GM10266 (cell line): ENCODE data around the gene RNF213.

Experiments used
- DNase-seq: peaks from one replicate; pipeline ENCODE4 v3.0.0; 2012; ENCODE audit errors: extremely low spot score
- TF ChIP-seq, protein P1 (sequence below): IDR thresholded peaks from 2 replicates; pipeline ENCODE4 v1.5.1; 2012; ENCODE audit warnings: mild to moderate bottlenecking, low read depth; ENCODE audit not compliant: control insufficient read depth, insufficient read depth; ENCODE audit errors: missing control alignments

The RNF213 gene

DNA sequence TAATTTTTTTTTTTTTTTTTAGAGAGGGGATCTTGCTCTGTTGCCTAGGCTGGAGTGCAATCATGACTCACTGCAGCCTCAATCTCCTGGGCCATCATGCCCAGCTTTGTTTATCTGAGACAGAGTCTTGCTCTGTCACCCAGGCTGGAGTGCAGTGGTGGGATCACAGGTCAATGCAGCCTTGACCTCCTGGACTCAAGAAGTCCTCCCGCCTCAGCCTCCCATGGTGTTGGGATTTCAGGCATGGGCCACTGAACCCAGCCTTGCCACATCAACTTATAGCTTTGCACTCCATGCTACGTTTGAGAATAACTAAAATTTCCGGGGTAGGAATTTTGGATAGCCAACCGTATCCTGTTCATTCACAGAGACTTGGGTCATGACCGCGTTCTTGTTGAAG, 30.6 kb downstream of the RNF213 start:
- TF ChIP-seq, protein P1, sequence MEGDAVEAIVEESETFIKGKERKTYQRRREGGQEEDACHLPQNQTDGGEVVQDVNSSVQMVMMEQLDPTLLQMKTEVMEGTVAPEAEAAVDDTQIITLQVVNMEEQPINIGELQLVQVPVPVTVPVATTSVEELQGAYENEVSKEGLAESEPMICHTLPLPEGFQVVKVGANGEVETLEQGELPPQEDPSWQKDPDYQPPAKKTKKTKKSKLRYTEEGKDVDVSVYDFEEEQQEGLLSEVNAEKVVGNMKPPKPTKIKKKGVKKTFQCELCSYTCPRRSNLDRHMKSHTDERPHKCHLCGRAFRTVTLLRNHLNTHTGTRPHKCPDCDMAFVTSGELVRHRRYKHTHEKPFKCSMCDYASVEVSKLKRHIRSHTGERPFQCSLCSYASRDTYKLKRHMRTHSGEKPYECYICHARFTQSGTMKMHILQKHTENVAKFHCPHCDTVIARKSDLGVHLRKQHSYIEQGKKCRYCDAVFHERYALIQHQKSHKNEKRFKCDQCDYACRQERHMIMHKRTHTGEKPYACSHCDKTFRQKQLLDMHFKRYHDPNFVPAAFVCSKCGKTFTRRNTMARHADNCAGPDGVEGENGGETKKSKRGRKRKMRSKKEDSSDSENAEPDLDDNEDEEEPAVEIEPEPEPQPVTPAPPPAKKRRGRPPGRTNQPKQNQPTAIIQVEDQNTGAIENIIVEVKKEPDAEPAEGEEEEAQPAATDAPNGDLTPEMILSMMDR: no peak
- no peak for DNase-seq

DNA sequence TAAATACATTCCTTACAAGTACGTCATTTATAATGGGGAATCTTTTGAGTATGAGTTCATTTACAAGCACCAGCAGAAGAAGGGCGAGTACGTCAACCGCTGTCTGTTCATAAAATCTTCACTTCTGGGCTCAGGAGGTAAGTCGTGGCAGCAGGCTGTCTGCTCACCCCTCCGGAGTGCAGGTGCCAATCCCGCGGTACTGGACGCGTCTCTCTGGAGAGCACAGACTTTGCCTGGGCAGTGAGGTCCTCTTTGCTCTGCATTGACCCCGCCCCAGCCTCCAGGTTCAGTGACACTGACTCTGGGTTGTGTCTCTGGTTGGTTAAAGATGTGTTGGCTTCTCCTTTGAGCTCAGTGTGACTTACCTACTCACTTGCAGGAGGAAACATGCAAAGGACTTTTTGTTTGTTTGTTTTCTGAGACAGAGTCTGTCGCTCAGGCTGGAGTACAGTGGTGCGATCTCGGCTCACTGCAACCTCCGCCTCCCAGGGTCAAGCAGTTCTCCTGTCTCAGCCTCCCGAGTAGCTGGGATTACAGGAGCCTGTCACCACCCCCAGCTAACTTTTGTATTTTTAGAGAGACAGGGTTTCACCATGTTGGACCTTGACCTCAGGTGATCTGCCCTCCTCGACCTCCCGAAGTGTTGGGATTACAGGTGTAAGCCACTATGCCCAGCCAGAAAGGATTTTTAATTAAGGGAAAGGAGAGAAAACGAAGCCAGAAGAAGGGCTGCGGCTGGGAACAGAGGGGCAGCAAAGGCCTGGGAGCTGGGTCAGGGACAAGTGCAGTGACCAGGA, 31.2 kb downstream of the RNF213 start:
- no peak for DNase-seq
- TF ChIP-seq, protein P1: no peak

GRCh38 chr17:80292521-80292971, 31.9 kb downstream of the RNF213 start:
- TF ChIP-seq, protein P1: no peak
- no peak for DNase-seq

GRCh38 chr17:80294210-80294609, 33.6 kb downstream of the RNF213 start:
- TF ChIP-seq, protein P1: no peak
- DNase-seq: no peak

DNA sequence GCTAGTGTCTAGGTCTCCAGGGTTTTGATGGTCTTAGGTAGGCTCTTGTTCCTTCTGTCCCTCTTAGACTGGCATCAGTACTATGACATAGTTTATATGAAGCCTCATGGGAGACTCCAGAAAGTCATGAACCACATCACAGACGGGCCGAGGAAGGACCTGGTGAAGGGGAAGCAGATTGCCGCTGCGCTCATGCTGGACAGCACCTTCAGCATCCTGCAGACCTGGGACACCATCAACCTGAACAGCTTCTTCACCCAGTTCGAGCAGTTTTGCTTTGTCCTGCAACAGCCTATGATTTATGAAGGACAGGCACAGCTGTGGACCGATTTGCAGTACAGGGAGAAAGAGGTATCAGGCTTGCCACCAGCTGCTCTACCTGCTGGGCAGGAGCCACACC, 34.0 kb downstream of the RNF213 start:
- no peak for DNase-seq
- TF ChIP-seq, protein P1: no peak

DNA sequence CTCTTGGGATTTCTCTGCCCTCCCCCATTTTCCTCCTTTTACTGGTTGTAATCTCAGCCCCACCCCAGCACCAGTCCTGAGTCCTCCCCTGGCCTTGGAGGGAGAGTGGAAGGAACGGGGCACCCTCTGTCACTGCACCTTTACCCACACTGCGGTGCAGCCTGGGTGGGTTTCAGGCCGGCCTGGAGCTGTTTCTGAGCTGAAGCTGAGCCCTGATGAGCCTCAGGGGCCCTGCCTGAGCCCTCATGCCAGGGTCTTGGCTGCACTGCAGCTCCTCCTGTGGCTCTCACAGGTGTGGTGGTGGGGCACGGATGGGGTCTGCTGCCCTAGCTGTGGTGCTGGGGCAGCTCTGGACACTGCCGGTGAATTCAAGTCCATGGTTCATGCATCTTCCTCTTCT, 34.5 kb downstream of the RNF213 start:
- TF ChIP-seq, protein P1: no peak
- DNase-seq: no peak

GRCh38 chr17:80295559-80295958, 34.9 kb downstream of the RNF213 start:
- TF ChIP-seq, protein P1: no peak
- DNase-seq: no peak
